GM19099 (cell line): ENCODE results near the gene CFAP77.

Experiments used
- POLR2A ChIP-seq: IDR thresholded peaks from 3 replicates; pipeline ENCODE4 v1.6.1; 2011; ENCODE audit warnings: low read depth; ENCODE audit not compliant: insufficient read length; ENCODE audit errors: extremely low read depth

The CFAP77 gene

GRCh38 chr9:132609829-132610228, 199.8 kb downstream of the CFAP77 start:
- no peak for TF ChIP-seq POLR2A

GRCh38 chr9:132610661-132611060, 200.7 kb downstream of the CFAP77 start:
- no peak for TF ChIP-seq POLR2A

- no peak for TF ChIP-seq POLR2A
These were observed 204.3 kb downstream of the CFAP77 start for GRCh38 chr9:132614324-132614723.

- no peak for TF ChIP-seq POLR2A
These were observed 205.8 kb downstream of the CFAP77 start for GRCh38 chr9:132615774-132616173.

GRCh38 chr9:132616725-132617124, 206.7 kb downstream of the CFAP77 start:
- no peak for TF ChIP-seq POLR2A

- no peak for TF ChIP-seq POLR2A
These were observed 212.1 kb downstream of the CFAP77 start for GRCh38 chr9:132622159-132622558.
